GM18907 (cell line): ENCODE data around the gene BOC.
A peak's percentile ranks its signal among the peaks of the same experiment; 100 is the strongest.

ENCODE experiments used
- ATAC-seq: cut with Tn5 transposase; IDR thresholded peaks from one replicate; pipeline ENCODE4 v1.9.1; 2021; ENCODE audit warnings: mild to moderate bottlenecking, moderate library complexity; ENCODE audit not compliant: unreplicated experiment

The BOC gene

DNA sequence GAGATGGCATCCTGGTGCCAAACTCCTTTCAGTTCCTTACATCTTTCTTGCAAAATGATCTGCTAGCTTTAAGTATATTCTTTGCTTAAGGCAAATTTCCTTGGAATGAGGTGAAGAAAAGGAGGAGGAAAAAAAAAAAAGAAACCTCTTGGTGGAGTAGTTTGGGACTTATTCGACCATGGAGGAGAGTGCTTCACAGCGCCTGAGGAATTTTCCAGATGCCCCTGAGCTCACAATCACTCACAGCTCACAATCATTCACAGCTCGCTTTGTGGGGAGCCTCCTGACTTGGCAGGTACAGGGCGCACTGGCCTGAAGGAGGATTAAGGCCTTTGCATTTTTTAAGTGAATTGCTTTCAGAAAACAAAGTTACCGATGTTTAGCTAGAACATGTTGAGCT is 53.9 kb downstream of the BOC start:
- no peak for ATAC-seq

- no peak for ATAC-seq
These were observed 55.4 kb downstream of the BOC start for GRCh38 chr3:113266738-113267137.

- ATAC-seq = no peak
These were observed 57.0 kb downstream of the BOC start for GRCh38 chr3:113268311-113268710.

GRCh38 chr3:113268942-113269341 is 57.6 kb downstream of the BOC start:
- no peak for ATAC-seq

- no peak for ATAC-seq
These were observed 58.3 kb downstream of the BOC start for GRCh38 chr3:113269661-113270060.

DNA sequence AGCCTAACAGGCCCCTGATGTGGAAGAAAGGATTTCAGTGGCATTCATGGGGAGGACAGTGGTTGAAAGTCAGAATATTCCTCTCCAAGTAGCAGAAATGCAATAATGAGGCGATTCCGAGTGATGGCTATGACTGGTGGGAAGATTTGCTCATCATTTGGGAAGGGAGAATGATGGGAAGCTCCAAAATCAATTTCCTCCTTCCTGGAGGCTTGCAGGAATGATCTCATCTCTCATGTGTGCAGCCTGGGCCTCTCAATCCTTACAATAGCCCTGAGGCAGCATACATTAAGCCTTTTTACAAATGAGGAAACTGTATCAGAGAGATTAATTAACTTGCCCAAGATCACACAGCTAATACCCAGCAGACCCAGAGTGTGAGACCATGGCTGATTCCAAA is 58.7 kb downstream of the BOC start:
- no peak for ATAC-seq

DNA sequence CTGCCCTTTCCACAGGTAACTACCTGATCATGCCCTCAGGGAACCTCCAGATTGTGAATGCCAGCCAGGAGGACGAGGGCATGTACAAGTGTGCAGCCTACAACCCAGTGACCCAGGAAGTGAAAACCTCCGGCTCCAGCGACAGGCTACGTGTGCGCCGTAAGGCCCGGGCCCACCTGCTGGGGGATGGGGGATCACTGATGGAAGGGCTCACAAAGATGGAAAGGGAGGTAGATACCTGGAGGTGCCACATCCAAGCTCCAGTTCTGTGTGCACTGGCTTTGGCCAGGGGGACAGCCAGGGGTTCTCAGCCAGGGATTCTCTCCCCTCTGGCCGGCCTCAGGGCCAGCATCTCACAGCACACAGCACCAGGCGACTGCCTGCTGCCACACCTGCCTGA is 59.4 kb downstream of the BOC start:
- ATAC-seq = no peak

- ATAC-seq = no peak
These were observed 59.8 kb downstream of the BOC start for GRCh38 chr3:113271189-113271588.

- ATAC-seq = no peak
These were observed 60.4 kb downstream of the BOC start for GRCh38 chr3:113271594-113272384.

- ATAC-seq = no peak
These were observed 61.0 kb downstream of the BOC start for GRCh38 chr3:113272385-113272779.

DNA sequence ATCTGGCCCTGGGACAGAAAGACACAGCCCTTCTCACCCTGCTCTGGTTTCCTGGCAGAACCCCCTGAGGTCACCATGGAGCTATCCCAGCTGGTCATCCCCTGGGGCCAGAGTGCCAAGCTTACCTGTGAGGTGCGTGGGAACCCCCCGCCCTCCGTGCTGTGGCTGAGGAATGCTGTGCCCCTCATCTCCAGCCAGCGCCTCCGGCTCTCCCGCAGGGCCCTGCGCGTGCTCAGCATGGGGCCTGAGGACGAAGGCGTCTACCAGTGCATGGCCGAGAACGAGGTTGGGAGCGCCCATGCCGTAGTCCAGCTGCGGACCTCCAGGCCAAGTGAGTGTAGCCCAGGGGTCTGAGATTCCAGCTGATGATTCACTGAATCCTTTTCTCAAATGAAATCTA is 61.7 kb downstream of the BOC start:
- ATAC-seq = no peak

DNA sequence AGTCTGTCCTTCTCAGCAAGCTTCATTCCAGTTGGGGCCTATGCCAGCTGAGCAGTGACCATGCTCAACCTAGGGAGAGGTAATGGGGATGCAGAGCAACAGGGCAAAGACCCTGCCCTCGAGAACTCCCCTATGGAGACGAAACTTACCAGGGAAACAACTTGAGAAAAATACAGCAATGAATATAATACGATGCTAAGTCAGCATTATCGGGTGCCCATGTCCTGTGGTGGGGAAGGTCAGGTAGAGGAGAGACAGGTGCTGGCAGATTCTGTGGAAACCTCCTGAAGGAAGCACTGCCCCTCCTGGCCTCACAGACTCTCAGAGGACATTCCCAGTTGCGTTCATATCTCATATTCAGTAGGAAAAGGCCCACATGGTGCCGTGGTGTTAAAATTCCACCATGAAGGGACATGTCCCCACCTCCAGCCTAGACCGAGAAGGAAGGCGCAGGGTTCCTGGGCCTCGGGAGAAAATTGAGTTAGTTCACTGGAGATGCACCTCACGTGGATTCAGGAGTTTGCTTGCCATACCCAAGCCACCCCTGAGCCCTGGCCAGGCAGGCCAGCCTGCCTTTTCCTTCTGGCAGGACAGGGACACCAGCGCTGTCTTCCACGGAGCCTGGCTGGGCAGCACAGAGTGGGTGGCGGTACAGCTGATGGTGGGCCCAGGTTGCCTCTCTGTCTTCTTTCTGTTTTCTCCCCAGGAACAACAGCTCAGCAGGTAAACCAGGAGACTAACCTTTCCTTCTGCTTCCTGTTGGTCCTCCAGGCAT is 62.4 kb downstream of the BOC start:
- ATAC-seq = no peak

DNA sequence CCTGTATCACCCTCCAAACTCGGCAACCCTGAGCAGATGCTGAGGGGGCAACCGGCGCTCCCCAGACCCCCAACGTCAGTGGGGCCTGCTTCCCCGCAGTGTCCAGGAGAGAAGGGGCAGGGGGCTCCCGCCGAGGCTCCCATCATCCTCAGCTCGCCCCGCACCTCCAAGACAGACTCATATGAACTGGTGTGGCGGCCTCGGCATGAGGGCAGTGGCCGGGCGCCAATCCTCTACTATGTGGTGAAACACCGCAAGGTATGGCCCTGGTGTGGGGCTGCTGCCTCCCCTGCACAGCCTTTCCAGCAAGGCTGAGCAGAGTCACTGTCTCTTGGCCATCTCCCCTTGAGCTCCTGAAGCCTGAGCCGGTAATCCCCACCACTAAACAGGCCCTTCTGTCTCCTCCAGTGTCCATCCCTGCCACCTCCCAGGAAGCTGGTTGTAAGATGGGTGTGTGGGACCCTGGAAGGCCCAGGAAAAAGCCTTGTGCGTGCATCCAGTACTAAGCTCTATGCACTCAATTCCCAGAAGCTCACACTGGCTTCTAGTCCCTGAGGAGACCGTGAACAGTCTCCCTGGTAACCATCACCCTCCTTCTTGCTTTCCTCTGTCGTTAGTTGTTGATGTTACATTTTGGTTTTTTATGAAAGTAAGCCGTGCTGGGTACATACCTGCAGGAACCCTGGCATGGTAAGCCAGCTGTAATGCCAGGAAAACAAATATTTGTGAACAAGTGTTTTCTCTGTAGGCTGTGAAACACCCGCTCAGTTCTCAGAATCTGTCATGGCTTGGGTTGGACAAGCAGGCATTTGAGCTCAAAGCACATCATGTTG is 63.3 kb downstream of the BOC start:
- no peak for ATAC-seq

GRCh38 chr3:113275258-113275556 is 63.9 kb downstream of the BOC start:
- ATAC-seq = no peak

DNA sequence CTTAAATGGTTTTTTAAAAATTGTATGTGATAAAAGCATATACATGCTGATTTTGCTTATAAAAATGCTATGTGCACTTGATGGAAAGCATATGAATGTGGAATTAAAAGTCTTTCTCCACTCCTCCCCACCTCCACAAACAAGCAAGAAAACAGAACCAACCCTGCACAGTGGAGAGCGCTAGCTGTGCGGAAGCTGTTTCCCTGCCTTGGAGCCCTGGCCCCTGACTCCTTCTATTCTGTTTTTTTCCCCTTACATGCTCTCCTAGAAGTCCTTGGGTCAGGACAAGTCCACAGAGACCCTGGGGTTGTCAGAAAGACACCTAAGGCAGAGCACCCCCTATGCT is 64.2 kb downstream of the BOC start:
- no peak for ATAC-seq

- peak; percentile 79 for ATAC-seq
These were observed 64.8 kb downstream of the BOC start for GRCh38 chr3:113275929-113276750.

GRCh38 chr3:113276751-113277080 is 65.4 kb downstream of the BOC start:
- ATAC-seq = no peak

DNA sequence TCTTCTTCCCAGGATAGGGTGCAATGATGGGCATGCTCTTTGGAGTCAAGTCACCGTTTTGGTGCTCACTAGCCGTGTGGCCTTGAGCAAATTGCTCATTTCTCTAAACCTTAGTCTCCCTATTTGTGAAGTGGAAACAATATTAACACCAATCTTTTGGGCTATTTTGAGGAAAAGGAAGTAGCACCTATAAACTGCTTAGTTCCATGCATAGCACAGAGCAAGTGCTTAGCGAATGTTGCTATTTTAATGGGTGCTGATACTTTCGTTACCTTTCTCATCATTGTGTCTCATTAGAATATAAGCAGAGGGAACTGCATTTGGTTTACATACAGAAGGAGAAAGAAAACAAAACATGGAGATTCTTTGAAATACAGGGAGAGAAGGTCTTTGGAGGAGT is 66.1 kb downstream of the BOC start:
- ATAC-seq = no peak

DNA sequence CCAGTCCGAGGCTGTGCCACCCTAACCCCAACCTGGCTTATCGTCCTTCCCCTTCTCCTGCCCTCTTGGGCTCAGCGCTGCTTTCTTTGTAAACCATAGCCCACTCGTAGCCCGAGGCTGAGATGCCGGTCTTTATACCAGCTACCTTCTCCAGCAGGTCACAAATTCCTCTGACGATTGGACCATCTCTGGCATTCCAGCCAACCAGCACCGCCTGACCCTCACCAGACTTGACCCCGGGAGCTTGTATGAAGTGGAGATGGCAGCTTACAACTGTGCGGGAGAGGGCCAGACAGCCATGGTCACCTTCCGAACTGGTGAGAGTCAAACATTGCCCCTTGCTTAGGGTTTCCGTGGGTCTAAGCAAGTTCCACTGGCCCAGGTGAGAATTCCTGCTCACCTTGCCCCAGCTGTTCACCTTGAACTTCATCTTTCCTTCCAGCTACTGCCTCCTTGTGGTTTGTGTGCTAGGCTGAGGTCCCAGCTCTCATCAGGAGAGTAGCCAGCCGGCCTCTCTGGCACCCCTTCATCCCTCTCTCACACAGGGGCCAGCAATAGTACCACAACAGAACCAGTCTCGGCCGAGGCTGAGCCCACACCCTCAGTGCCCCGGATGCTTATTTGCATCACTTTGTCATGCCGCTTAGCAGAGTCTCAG is 66.7 kb downstream of the BOC start:
- ATAC-seq = no peak

DNA sequence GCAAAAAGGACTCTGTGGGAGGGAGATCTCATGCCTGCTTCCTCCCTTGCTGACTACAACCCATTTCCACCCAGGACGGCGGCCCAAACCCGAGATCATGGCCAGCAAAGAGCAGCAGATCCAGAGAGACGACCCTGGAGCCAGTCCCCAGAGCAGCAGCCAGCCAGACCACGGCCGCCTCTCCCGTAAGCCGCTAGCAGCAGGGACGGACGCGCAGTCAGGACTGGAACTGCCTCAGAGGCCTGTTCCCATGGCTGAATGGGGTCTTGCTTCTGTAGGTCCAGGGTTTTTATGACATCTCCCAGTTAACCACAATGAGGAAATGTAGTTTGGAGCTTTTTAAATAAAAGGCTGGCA is 67.2 kb downstream of the BOC start:
- no peak for ATAC-seq

DNA sequence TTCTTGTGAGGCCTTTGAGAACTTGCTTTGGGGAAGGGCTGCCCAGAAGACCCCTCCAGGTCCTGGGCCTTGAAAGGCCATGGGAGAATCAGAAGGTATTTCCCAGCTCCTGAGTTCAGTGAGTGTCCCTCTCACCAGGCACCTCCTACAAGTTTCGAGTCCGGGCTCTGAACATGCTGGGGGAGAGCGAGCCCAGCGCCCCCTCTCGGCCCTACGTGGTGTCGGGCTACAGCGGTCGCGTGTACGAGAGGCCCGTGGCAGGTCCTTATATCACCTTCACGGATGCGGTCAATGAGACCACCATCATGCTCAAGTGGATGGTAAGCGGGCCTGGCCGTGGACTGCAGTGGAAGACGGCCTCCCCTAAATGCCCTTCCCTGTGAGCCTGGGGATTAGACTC is 68.3 kb downstream of the BOC start:
- no peak for ATAC-seq
